ENCODE data around the gene KAZALD1. TPM values are rescaled to one million over a fixed set of nuclear protein-coding genes. Genes with fewer than 3 reads are reported as not detected.

Gene KAZALD1
- total and polyA plus RNA-seq, 4 donors, result 4.1 to 12.1 (median 7.4) TPM

DNA sequence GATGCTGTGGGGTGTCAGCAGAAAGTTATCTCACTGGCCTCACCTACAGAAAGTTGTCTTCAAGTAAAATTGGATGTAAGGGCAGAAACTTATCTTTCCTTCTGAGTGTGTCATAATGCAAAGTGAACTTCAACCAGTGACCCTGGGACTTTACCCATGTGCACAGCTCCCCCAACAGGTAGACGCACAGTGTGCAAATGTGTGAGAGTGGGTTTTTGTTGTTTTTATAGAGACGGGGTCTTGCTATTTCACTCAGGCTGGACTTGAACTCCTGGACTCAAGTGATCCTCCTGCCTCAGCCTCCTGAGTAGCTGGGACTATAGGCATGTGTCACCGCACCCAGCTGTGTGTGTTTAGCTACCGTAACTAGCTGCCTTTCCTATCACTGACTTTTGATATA lies 6.4 kb upstream of the KAZALD1 start:
- ATAC-seq (ENCODE audit: insufficient read depth, low FRiP score), result no peak
- no peak overlapping the region for H3K27ac ChIP-seq (ENCODE audit: low read depth in 1 of 2, low read length in 1 of 2)
- H3K36me3 ChIP-seq (ENCODE audit: control insufficient read depth in 4 of 4, insufficient read depth in 4 of 4, low read length in 4 of 4), result no peaks in the 10 kb centered on the region
- peaks cover 0 to 12% (median 2%) of the 10 kb centered on the region in 5 donors for H3K4me1 ChIP-seq (ENCODE audit: control insufficient read depth in 5 of 5, insufficient read depth in 5 of 5, low read length in 5 of 5)
- H3K9ac ChIP-seq (ENCODE audit: insufficient read depth in 1 of 2, low read length in 2 of 2), result no peak overlapping the region
- 89 to 94% methylated on average over 4 of the region's 4 CpGs for WGBS, 2 donors
- DNase-seq, result no peak
- H3K4me3 ChIP-seq, result no peak overlapping the region
- peaks cover 0 to 13% (median 8%) of the 10 kb centered on the region in 3 donors for H3K27me3 ChIP-seq (ENCODE audit: control insufficient read depth in 3 of 3, insufficient read depth in 3 of 3, low read length in 2 of 3)
- TF ChIP-seq, protein P1, sequence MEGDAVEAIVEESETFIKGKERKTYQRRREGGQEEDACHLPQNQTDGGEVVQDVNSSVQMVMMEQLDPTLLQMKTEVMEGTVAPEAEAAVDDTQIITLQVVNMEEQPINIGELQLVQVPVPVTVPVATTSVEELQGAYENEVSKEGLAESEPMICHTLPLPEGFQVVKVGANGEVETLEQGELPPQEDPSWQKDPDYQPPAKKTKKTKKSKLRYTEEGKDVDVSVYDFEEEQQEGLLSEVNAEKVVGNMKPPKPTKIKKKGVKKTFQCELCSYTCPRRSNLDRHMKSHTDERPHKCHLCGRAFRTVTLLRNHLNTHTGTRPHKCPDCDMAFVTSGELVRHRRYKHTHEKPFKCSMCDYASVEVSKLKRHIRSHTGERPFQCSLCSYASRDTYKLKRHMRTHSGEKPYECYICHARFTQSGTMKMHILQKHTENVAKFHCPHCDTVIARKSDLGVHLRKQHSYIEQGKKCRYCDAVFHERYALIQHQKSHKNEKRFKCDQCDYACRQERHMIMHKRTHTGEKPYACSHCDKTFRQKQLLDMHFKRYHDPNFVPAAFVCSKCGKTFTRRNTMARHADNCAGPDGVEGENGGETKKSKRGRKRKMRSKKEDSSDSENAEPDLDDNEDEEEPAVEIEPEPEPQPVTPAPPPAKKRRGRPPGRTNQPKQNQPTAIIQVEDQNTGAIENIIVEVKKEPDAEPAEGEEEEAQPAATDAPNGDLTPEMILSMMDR (IDR thresholded peaks at IDR 0.05; ENCODE audit: control extremely low read depth, extremely low read depth), result no peak
- no peaks in the 10 kb centered on the region for H3K9me3 ChIP-seq (ENCODE audit: control insufficient read depth in 4 of 4, insufficient read depth in 3 of 4, low read length in 3 of 4)

DNA sequence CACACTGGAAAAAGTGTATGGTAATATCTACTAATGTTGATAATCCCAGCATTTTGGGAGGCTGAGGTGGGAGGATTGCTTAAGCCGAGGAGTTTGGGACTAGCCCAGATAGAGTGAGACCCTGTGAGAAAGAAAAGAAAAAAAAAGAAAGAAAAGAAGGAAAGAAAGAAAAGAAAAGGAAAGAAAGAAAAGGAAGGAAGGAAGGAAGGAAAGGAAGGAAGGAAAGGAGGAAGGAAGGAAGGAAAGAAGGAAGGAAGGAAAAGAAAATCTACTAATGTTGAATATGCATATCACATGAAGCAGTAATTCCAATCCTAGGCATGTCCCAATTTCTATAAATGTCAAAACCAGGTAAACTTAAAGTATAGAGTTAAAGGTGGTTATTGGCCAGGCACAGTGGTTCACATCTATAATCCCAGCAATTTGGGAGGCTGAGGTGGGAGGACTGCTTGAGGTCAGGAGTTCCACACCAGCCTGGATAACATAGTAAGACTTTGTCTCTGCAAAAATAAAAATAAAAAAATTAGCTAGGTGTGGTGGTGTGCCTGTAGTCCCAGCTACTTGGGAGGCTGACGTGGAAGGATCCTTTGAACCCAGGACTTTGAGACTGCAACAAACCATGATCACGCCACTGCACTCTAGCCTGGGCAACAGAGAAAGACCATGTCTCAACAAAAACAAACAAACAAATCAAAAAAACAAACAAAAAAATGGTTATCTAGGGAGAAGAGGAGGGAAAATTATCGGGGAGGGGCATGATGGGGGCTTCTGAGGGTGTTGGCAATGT lies 5.2 kb upstream of the KAZALD1 start:
- no peak for DNase-seq
- Histone ChIP-seq H3K9ac (ENCODE audit: insufficient read depth in 1 of 2, low read length in 2 of 2) (no peak overlapping the region), H3K9me3 (ENCODE audit: control insufficient read depth in 4 of 4, insufficient read depth in 3 of 4, low read length in 3 of 4) (no peaks in the 10 kb centered on the region), H3K36me3 (ENCODE audit: control insufficient read depth in 4 of 4, insufficient read depth in 4 of 4, low read length in 4 of 4) (no peaks in the 10 kb centered on the region), H3K27ac (ENCODE audit: low read depth in 1 of 2, low read length in 1 of 2) (no peak overlapping the region), H3K4me1 (ENCODE audit: control insufficient read depth in 5 of 5, insufficient read depth in 5 of 5, low read length in 5 of 5) (peaks cover 0 to 16% (median 2%) of the 10 kb centered on the region in 5 donors), H3K27me3 (ENCODE audit: control insufficient read depth in 3 of 3, insufficient read depth in 3 of 3, low read length in 2 of 3) (peaks cover 0 to 2% (median 0%) of the 10 kb centered on the region in 3 donors), H3K4me3 (no peak overlapping the region)
- TF ChIP-seq, protein P1 (IDR thresholded peaks at IDR 0.05; ENCODE audit: control extremely low read depth, extremely low read depth), result no peak
- ATAC-seq (ENCODE audit: insufficient read depth, low FRiP score), result no peak
- WGBS, 2 donors, result 97 to 99% methylated on average over 4 of the region's 4 CpGs

DNA sequence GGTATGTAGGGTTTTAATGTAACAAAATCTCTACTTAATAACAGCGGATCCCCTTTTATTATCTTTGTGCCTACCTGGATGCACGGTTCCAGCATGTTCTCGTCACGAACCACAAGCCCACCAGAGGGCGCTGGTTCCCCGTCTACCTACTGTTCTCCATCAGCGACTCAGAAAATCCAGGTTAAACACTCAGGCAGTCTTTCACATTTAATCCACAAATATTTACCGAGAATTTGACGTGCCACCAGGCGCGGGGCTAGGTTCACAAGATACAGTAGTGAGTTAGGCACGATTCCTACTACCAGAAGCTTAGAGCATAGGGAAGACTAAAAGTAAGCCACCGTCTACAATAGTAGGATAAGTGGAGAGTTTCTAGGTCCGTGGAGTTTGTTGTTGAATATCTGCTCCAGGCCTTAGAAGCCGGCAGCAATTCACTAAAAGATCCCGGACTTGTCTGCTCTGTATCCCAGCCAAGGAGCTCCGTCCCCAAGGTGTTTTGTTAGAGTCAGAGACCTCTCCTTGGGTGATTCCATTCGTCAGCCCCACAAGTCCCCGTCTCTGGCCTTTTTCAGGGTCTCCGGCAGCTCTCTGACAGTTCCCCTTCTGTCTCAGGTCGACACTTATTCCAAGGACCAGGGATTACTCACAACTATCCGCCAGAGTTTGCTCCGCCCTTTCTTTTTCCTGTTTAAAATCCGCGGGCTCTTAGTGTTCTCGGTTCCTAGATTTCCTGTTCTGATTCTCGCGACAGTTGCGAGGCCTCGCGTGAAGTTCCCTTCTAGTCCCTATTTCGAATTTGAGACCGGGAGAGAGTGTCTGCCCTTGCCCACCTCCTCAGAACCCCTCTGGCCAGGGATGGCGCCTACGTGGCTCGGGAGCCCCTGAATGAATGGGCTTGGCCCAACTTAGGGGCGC lies 1.5 kb upstream of the KAZALD1 start:
- H3K9me3 ChIP-seq (ENCODE audit: control insufficient read depth in 4 of 4, insufficient read depth in 3 of 4, low read length in 3 of 4), result no peaks in the 10 kb centered on the region
- peaks cover 0 to 43% (median 16%) of the 10 kb centered on the region in 5 donors for H3K4me1 ChIP-seq (ENCODE audit: control insufficient read depth in 5 of 5, insufficient read depth in 5 of 5, low read length in 5 of 5)
- H3K27ac ChIP-seq (ENCODE audit: low read depth in 1 of 2, low read length in 1 of 2), result peak overlapping the region; percentile 94 to 97
- peak overlapping the region; percentile 26 to 96 for H3K9ac ChIP-seq (ENCODE audit: insufficient read depth in 1 of 2, low read length in 2 of 2)
- ATAC-seq (ENCODE audit: insufficient read depth, low FRiP score), result peak; percentile 77
- DNase-seq, result peak; percentile 79 to 98 (median 97)
- TF ChIP-seq, protein P1 (IDR thresholded peaks at IDR 0.05; ENCODE audit: control extremely low read depth, extremely low read depth), result peak; percentile 92
- peak overlapping the region; percentile 48 for H3K4me3 ChIP-seq
- no peaks in the 10 kb centered on the region for H3K27me3 ChIP-seq (ENCODE audit: control insufficient read depth in 3 of 3, insufficient read depth in 3 of 3, low read length in 2 of 3)
- no peaks in the 10 kb centered on the region for H3K36me3 ChIP-seq (ENCODE audit: control insufficient read depth in 4 of 4, insufficient read depth in 4 of 4, low read length in 4 of 4)
- WGBS, 2 donors, result 0% methylated on average over 37 of the region's 37 CpGs
